Measurements from ENCODE around the gene PLPPR4. TPM values are rescaled to one million over a fixed set of nuclear protein-coding genes. Genes with fewer than 3 reads are reported as not detected.

PLPPR4 gene
- total and polyA plus RNA-seq, 2 of the 4 experiments (the other 2 are of a cell fraction), result 4.5 to 7.0 TPM

- H2BK120ac ChIP-seq (ENCODE audit: low read depth, low read length), result no peak overlapping the region
- in situ Hi-C loops (cut with MboI; ENCODE audit: low sequenced_read_pairs) (no loop called here), dilution Hi-C loops (cut with HindIII; ENCODE audit: low sequenced_read_pairs, unreplicated experiment) (no loop called here), intact Hi-C loops (cut with micrococcal nuclease) (no loop called here)
- H3K36me3 ChIP-seq (ENCODE audit: control insufficient read depth, insufficient read depth, low read length), result no peaks in the 10 kb centered on the region
- no peak overlapping the region for H3K18ac ChIP-seq (ENCODE audit: low read depth, low read length)
- BruUV-seq (replicated peaks), result no TSS peak
- 73% methylated on average over 3 of the region's 6 CpGs; no CpG with 5 or more reads in 1 of the 2 experiments for WGBS, 2 experiments (ENCODE audit: extremely low coverage in 2 of 2, insufficient read length in 1 of 2)
- ChIA-PET CTCF (no interaction called here), POLR2A (ENCODE audit: unreplicated experiment) (interaction anchor here (0.7 kb wide), 1 partner anchor 40 kb away, joined by 4 read pairs; no protein-coding TSS in a partner anchor)
- no peak overlapping the region for H2AK5ac ChIP-seq (ENCODE audit: low read depth, low read length)
- no peak overlapping the region for H3K14ac ChIP-seq (replicated peaks; ENCODE audit: low read depth, low read length)
- no peak overlapping the region for H3K27ac ChIP-seq (ENCODE audit: insufficient read depth, low read length)
- no peak overlapping the region for H2BK5ac ChIP-seq (ENCODE audit: low read depth, low read length, poor library complexity, severe bottlenecking)
- no peak for ATAC-seq (ENCODE audit: low read depth)
- DNase-seq, result no peak
- no peak overlapping the region for H2AK9ac ChIP-seq (replicated peaks; ENCODE audit: low read depth, low read length, poor library complexity)
- H4K20me1 ChIP-seq (ENCODE audit: insufficient read depth, low read length), result no peaks in the 10 kb centered on the region
- H3K4ac ChIP-seq (ENCODE audit: low read depth, low read length), result no peak overlapping the region
- H3K56ac ChIP-seq (ENCODE audit: extremely low read depth, insufficient read depth, low read length), result no peak overlapping the region
- no peaks in the 10 kb centered on the region for H3K9me3 ChIP-seq (ENCODE audit: control insufficient read depth, insufficient read depth, low read length)
- H3K27me3 ChIP-seq (ENCODE audit: control insufficient read depth, insufficient read depth, low read length), result no peaks in the 10 kb centered on the region
- H3K9ac ChIP-seq (ENCODE audit: low read depth, low read length), result no peak overlapping the region
- no peak overlapping the region for H4K91ac ChIP-seq (ENCODE audit: insufficient read depth, low read depth, low read length)
- no peak overlapping the region for H3K23ac ChIP-seq (ENCODE audit: low read depth, low read length)
- no peak overlapping the region for H3K4me2 ChIP-seq (ENCODE audit: low read depth, low read length)
- TF ChIP-seq RCOR1 (IDR thresholded peaks at IDR 0.05; ENCODE audit: insufficient replicate concordance, low read length) (no peak), POLR2A (IDR thresholded peaks at IDR 0.05; ENCODE audit: low read depth, low read length) (no peak), NFE2L2 (IDR thresholded peaks at IDR 0.05; ENCODE audit: low read depth, low read length) (no peak), RAD21 (IDR thresholded peaks at IDR 0.05; ENCODE audit: low read length) (no peak), USF2 (IDR thresholded peaks at IDR 0.05; ENCODE audit: low read depth, low read length) (no peak), BHLHE40 (IDR thresholded peaks at IDR 0.05; ENCODE audit: low read depth, low read length) (no peak), CEBPB (IDR thresholded peaks at IDR 0.05; ENCODE audit: low read depth, low read length) (no peak), MAFK (IDR thresholded peaks at IDR 0.05; ENCODE audit: low read depth, low read length) (no peak), CHD1 (IDR thresholded peaks at IDR 0.05; ENCODE audit: low read depth, low read length) (no peak), SMC3 (IDR thresholded peaks at IDR 0.05; ENCODE audit: low read depth, low read length) (no peak), MAZ (IDR thresholded peaks at IDR 0.05; ENCODE audit: borderline replicate concordance, low read depth, low read length) (no peak), RFX5 (IDR thresholded peaks at IDR 0.05; ENCODE audit: low read depth, low read length) (no peak), MXI1 (IDR thresholded peaks at IDR 0.05; ENCODE audit: borderline replicate concordance, low read depth, low read length) (no peak)
- no peak overlapping the region for H2BK20ac ChIP-seq (ENCODE audit: low read depth, low read length)
- H3K79me1 ChIP-seq (ENCODE audit: low read depth in 1 of 2, low read length in 2 of 2), result no peaks in the 10 kb centered on the region
- H3K4me3 ChIP-seq (ENCODE audit: insufficient read depth, low read depth, low read length), result no peak overlapping the region
- no peaks in the 10 kb centered on the region for H3K9me1 ChIP-seq (ENCODE audit: insufficient read depth, low read length)
- no peaks in the 10 kb centered on the region for H3K4me1 ChIP-seq (ENCODE audit: control insufficient read depth, insufficient read depth, low read length)
- no peak overlapping the region for H4K8ac ChIP-seq (ENCODE audit: low read depth in 2 of 2, low read length in 2 of 2)
- H2AFZ ChIP-seq (replicated peaks; ENCODE audit: low read length, poor library complexity), result no peak overlapping the region
- H2BK15ac ChIP-seq (ENCODE audit: low read depth, low read length), result no peak overlapping the region
- H4K5ac ChIP-seq (ENCODE audit: low read depth, low read length), result no peak overlapping the region
These were observed 28.6 kb downstream of the PLPPR4 start for GRCh38 chr1:99292886-99293285.

Data from IMR-90 (cell line).